GM19351 (cell line): Measurements from ENCODE around the gene NR6A1.

Experiments
- ATAC-seq: cut with Tn5 transposase; IDR thresholded peaks from one replicate; pipeline ENCODE4 v1.9.1; 2021; ENCODE audit warnings: mild to moderate bottlenecking, moderate library complexity; ENCODE audit not compliant: unreplicated experiment

The NR6A1 gene

DNA sequence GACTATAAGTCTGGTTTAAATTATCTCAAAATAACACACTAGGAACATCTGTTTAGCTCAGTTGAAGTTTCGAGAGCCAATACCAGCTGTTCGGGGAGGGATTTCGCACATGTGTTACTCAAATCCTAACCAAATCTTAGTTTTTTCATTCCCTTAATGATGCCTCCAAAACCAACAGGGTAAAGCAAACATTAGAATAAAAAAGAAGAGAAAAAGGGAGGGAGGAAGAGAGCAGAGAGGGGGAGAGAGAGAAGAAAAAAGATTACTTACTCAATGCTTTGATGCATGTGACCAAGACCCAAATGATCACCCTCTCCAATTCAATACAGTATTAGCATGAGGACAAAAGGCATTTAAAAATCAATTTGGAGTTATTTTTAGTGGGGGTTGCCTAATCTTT is 177.9 kb downstream of the NR6A1 start:
- no peak for ATAC-seq

DNA sequence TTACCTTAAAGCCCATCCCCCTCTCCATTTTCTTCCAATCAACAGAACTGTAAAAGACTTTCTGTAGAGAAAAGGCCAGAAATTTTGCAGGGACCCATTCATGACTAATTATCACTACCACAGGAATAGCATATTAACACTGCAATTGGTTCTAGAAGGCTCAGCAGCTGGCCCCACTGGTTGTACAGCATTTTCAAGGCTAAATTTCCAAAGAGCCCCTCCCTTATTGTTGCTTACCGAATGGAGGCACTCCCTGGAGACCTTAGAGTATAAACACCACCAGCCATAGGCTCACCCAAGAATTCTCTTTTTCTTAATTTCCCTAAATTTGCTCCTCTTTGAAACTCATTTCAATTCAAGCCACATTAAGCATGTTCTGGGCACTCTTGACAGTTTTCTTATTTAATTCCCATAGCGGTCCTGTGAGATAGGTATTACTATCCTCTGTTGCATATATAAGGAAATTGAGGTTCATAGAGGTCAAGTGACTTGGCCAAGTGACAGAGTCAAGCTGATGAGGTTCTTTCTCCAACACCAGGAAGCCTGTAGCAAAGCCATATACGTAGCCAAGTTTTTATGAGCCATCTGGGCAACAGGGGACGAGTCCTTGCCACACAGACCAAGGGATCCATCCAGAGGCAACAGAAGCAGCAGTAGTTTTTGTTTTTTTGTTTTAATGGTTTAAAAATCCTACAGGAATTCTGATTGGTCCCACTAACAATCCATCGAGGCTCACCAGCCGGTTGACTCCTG is 180.0 kb downstream of the NR6A1 start:
- ATAC-seq = no peak

DNA sequence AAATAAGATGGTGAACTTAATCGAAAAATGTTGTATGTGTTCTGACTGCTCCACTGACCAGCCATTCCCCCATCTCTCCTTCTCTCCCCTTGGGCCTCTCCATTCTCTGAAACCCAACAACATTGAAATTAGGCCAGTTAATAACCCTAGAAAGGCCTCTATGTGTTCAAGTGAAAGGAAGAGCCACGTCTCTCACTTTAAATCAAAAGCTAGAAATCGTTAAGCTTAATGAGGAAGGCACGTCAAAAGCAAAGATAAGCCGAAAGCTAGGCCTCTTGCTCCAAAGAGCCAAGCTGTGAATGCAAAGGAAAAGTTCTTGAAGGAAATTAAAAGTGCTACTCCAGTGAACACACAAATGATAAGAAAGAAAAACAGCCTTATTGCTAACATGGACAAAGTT is 186.5 kb downstream of the NR6A1 start:
- ATAC-seq = no peak

DNA sequence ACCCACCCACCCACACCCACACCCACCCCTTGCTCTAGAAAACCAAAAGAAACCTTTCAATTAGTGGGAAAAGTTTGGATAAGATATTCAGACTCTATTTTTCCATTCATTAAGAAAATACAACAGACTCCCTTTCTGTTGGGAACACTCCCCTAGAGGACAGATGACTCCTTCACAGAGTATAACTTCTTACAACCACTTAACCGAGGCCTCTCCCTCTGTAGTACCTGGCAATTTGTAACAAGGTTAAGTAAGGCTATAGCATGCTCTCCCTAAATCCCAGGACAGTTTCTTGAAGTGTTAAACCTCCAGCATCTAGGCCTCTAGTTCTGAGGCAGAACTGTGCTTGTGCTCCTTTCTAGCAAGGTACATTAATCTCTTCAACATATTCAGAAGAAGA is 188.0 kb downstream of the NR6A1 start:
- no peak for ATAC-seq

DNA sequence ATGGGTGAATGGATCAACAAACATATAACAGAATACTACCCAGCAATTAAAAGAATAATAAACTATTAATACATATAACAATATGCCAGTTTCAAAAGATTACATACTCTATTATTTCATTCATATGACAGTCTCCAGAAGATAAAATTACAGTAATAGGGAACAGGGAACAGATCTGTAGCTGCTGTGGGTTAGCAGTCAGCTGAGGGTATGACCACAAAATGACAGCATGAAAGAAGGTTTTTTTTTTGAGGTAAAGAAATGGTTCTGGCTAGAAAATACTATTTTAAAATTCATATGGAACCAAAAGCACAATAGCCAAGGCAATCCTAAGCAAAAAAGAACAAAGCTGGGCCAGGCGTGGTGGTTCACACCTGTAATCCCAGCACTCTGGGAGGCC is 190.9 kb downstream of the NR6A1 start:
- no peak for ATAC-seq

DNA sequence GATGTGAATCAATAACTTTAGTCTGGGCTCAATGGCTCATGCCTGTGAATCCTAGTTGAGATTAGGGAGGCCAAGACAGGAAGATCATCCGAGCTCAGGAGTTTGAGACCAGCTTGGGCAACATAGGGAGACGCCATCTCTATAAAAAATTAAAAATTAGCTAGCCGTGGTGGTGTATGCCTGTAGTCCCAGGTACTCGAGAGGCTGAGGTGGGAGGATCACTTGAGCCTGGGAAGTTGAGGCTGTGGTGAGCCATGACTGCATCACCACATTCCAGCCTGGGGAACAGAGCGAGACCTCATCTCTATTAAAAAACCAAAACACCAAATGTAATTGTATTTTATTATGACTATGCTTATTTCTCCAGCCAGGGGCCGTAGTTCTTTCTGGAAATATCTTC is 194.4 kb downstream of the NR6A1 start:
- ATAC-seq = no peak

DNA sequence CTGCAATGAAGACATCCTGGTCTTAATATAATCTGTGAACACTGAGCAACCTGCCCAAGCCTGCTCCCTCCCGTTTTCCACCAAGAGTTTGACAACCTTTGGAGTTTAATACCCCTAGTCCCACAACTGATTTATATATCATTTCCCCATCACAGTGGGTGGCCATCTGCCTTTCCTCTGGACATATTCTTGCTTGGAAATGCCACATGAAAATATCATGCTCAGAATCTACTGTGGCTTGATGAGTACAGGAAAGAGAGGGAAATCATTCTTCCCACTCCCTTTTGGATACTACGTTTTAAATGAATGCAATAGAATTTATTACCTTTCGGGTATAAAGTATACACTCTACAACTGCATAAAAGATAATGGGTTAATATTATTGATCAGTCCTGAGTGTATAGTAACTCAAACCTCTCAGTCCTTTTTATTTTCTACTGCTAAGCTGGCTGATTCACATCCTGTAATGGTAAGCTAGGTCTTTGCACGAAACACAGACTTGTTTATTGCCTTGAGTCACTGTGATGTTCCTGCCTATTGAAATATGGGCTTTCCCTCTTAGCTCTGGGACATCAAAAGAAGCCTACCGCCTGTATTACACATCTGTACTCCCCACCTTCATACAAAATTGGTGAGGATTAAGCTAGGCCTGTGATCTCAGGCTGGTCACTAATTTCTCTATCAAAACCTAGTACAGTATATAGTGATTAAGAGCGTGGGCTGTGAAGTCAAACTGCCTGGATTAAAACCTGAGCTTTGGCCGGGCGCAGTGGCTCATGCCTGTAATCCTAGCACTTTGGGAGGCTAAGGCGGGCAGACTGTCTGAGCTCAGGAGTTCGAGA is 196.4 kb downstream of the NR6A1 start:
- ATAC-seq = no peak

DNA sequence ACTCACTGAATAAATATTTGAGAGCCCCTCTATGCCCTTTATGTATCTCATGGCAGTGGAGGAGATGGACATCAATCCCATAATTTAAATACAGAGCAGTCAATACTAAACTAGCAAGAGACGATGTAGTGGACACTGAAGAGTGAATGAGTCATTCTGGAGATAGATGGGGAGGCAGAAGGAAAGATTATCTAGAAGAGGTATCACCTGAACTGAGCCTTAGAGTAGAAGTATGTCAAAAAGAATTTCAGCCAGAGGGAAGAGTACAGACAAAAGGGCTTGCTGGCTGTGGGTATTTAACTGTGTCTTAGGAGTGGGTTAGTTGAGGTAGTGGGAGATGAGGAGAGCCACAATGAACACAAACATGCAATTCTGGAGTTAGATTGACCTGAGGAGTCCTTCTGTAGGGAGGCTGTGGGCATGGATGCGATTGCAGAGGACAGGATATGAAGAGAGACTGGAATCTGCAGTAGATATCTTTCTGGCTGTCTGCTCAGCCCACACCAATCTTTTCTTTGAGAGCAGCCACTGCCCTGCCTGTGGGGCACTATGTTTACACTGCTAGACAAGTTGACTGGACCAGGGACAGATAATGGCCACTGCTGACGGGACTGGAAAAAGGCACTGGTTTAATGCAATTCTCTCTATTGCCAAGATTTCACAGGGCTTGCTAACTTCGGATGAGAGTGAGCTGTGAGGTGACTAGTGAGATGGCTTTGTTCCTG is 200.0 kb downstream of the NR6A1 start:
- ATAC-seq = no peak

DNA sequence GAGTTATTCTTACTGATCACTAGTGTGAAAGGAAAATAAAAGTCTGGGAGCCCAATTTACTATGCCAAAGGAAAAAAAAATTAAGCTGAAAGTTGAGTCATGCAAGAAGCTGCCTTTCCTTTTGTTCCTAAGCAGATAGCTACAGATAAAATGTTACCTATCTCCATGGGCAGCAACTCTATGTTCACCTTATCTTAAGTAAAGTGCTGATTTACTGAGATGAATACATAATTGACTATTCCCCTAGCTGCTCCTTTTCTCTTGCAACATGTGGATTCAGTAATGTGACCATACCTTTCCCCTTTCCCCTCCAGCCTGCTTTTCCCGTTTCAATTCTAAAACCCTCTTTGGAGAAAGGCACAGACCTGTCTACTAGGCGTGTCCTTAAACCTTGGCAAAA is 201.2 kb downstream of the NR6A1 start:
- no peak for ATAC-seq

DNA sequence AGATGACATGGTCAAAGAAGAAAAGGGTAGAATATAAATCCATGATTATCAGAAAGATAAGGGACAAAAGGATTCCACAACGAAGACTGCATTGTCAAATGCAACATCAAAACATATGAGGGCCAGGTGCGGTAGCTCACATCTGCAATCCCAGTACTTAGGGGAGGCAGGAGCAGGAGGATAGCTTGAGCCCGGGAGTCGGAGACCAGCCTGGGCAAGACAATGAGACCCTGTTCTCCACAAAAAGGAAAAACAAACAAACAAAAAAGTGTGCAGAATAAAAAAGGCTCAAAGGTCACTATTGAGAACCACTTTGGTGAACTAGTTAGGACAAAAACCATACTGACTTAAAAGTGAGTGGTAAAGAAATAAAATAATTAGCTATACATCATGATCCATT is 203.7 kb downstream of the NR6A1 start:
- ATAC-seq = no peak

DNA sequence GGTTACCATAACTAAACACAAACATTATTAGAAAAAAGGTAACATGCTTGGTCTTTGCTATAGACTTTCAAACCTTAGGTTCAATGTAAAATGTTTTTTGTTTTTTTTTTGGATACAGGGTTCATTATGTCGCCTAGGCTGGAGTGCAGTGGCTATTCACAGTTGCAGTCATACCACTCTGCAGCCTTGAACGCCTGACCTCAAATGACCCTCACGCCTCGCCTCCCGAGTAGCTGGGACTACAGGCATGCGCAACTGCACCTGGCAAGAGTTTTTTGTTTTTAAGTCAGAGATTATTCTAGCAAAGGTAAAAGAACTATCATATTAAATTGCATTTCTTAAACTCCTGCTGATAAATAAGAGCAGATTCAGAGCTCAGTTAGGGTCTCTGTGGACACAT is 208.8 kb downstream of the NR6A1 start:
- ATAC-seq = no peak

DNA sequence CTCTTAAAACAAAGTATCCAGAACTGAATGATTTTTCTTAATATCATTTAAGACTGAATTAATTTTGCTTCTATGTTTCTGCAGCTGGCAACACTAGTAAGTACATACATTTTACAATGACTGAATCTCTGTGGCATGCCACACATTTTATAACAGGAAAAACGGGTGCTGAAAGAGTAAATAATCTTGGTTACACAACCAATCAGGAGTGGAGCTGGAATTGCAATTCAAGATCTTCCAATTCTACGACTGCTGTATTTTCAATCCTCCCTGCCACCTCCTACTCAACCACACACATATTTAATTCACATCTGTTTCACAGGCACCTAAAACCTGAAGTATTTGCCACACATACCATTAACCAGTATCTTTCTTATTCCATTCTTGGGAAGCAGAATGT is 211.2 kb downstream of the NR6A1 start:
- ATAC-seq = no peak

DNA sequence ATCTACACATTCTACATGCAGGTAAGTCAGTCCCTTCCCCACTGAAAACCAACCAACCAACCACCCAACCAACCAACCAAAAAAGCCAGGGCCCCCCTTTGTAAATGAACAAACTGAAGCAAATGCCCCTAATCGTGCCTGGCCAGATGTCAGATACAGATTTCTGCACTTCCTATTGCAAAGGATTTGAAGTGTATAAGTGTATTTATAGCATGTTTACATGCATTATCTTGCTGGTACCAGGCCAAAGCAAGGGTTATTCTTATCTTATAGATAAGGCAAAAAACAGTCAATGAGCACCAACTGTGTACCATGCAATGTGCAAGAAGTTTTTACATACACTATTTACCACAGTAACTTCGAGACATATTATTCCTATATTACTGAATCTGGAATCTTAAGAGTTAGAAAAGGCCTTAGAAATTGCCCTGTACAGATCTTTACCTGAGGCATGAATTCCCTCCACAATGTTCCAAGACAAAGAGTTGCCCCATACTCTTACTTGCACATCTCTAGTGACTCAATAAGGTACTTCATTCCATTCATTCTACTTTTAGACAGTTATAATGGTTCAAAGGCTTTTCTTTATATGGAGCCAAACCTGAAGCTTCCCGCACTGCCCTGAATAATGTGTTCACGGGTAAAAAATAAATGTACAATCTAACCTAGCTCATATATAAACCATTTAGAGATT is 212.2 kb downstream of the NR6A1 start:
- no peak for ATAC-seq

DNA sequence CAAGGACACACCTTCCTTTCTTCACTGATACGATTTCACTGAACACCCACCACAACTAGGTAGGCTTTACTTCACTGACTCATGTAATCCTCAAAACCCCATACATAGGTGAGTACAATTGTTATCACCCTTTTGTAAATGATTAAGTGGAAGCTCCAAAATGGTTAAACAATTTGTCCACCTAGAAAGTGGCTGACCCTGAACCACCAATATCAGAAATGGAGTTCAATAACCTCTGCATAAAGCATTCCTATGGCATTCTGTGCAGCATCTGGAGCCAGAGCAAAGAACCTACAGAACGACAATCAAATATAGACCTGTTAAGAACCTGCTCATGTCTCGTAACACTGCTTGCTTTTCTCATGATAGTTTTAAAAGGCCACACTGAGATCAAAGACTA is 213.2 kb downstream of the NR6A1 start:
- no peak for ATAC-seq

DNA sequence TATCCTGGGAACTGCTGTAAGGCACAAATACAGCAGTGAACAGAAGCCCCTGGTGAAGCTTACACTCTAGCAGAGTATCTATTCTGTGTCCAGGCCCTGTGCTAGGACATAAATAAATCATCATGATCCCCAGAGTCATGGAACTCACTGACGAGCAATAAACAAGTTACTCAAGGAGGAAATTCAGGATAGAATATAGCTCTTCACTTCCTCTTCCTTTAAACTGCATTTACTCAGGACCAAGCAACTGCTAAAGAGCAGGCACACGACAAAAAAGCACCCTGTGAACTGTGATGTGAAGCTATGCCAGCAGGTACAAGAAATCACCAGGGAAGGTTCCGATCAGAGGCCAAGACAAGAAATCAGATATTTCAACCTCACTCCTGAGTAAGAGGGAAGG is 216.1 kb downstream of the NR6A1 start:
- ATAC-seq = no peak

DNA sequence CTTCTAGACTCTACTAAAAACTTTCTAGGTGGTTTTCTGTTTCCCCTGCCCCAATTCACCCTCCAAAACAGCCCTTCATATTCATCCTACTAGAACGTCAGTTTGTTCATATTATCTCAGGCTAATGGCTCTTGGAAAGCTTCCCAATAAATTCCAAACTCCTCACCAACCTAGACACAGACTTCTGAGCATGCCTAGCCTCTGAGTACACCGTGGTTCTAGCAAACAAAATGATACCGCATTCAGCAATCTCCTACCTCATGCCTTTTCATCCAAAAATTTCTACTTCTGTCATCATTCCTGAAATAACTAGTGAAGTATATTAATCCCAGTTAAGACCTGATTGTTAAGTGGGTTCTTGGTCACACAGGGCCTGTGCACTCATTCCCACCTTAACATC is 217.4 kb downstream of the NR6A1 start:
- ATAC-seq = no peak

DNA sequence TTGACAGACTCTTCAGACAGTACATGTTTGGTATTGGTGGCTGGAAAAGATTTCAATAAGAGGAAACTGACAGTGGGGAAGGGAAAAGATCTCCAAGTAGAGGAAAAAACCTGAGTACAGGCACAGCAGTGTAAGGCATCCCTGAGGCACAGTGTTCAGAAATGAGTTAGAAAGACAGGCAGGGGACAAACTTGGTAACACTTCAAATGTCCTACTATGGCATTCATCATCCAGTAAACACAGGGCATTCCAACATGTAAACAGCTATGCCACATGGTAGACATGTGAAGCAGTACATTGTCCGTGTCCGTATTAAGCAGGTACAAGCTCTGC is 218.9 kb downstream of the NR6A1 start:
- ATAC-seq = no peak

DNA sequence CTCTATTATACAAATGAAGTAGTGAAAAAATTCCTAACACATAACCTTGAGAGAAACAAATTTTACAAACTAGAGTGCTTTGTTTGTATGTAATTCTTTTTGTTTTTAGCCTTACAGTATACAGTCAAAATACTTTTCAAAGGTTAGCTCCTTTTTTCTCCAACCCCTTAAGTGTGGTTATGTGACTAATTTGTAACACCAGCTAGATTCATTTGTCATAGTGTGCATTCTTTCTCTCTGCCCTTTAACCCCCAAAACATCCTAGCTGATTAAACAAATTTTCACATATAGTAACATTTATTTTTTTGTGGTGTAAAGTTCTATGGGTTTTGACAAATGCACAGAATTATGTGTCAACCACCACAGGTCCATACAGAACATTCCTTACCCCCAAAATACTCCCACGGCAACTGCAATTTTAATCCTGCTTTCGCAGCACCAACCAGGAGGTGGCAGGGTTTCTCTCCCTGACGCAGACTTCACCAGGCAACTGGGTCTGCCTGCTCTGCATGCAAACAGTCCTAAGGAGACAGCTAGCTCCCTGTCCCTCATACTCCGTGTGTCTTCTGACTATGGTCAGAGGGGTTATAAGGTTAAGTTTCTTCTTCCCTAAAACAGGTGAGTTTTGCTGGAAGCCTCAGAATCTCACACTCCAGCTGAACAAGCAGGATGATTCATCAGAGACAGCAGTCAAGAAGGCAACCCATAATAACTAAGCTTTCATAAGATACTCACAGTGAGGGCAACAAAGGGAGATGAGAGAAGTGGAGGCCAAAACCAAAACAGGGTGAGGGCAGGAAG is 219.4 kb downstream of the NR6A1 start:
- no peak for ATAC-seq

DNA sequence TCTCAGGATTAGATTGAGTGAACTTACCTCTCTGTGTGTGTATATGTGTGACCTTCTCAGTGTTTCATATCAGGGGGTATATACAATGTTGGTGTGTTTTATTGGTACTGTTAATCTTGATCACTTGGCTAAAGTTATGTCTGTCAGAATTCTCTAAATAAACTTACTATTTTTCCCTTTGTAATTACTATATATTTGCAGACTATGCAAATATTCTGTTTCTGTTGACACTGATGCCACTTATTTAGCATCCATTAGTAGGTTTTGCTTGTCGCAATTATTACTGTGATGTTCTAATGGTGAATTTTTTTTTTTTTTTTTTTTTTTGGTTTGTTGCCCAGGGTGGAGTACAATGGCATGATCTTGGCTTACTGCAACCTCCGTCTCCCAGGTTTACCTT is 221.0 kb downstream of the NR6A1 start:
- ATAC-seq = no peak

DNA sequence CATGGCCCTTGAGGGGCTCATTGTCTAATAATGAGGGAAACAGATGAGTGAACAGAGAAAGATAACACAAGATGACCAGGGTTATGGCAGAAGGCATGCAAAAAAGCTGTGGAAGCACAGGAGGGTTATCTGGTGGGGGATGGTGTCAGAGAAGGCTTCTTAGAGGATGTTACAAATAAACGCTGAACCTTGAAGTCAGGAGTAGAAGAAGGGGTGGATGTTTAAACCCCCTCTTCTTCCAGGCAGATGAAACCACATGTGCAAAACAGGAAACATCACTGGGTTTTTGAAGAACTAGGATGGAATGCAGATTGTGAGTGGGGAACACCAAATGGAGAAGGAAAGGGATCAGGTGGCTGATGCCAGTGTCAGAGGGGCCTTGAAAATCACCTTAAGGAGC is 222.1 kb downstream of the NR6A1 start:
- no peak for ATAC-seq

DNA sequence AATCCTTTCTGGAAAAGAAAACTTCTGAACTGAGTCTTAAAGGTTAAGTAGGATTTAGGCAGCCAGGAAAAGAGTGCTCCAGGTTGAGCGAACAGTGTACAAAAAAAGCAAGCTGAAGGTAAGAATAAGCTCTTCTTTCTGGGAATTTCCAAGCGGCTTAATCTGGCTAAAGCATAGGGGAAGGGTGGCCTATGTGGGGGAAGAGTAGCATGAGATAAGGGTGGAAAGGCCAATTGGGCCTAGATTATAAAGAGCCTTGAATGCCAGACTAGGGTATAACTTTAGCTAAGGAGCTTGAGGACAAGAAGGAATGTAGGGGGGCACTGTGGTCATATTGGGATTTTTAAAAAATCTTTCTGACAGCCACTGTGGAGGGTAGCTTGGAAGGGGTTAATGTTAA is 226.6 kb downstream of the NR6A1 start:
- no peak for ATAC-seq
